GM23338 (cell line): ENCODE results near the gene MGRN1. TPM values are rescaled to one million over a fixed set of nuclear protein-coding genes. Genes with fewer than 3 reads are reported as not detected.

Source experiments
- ATAC-seq: fragments of 200-7000 bp; cut with Tn5 transposase; 3 replicates; pipeline ENCODE4 v1.9.1; 2020
- DNase-seq: peaks from one replicate; pipeline ENCODE4 v3.0.0-alpha.2; 2015; ENCODE audit warnings: low spot score
- H2AFZ ChIP-seq: fragments of 200-600 bp; sonication (generic); 2 replicates; pipeline ENCODE4 v1.8.0; 2016; ENCODE audit warnings: antibody characterized with exemption, mild to moderate bottlenecking, moderate library complexity
- H3F3A ChIP-seq: fragments of 200-600 bp; sonication (generic); replicated peaks from 2 replicates; pipeline ENCODE4 v1.8.0; 2017; ENCODE audit warnings: antibody characterized with exemption, mixed run types, low read depth
- H3K27ac ChIP-seq: fragments of 200-600 bp; sonication (generic); 2 replicates; pipeline ENCODE4 v1.6.1; 2016; ENCODE audit warnings: low read depth
- H3K27me3 ChIP-seq: fragments of 200-600 bp; sonication (generic); 2 replicates; pipeline ENCODE4 v1.8.0; 2016; ENCODE audit warnings: mild to moderate bottlenecking, mixed run types, moderate library complexity; ENCODE audit not compliant: insufficient read depth
- H3K36me3 ChIP-seq: fragments of 200-600 bp; sonication (generic); 2 replicates; pipeline ENCODE4 v1.8.0; 2016; ENCODE audit warnings: mild to moderate bottlenecking; ENCODE audit not compliant: insufficient read depth
- H3K4me1 ChIP-seq: fragments of 200-600 bp; sonication (generic); 2 replicates; pipeline ENCODE4 v1.8.0; 2016; ENCODE audit warnings: mild to moderate bottlenecking, moderate library complexity; ENCODE audit not compliant: insufficient read depth
- H3K4me2 ChIP-seq: fragments of 200-600 bp; sonication (generic); 2 replicates; pipeline ENCODE4 v1.7.1; 2017; ENCODE audit warnings: mixed run types
- H3K4me3 ChIP-seq: fragments of 200-600 bp; sonication (generic); 2 replicates; pipeline ENCODE4 v1.6.1; 2016; ENCODE audit warnings: mixed run types
- H3K79me2 ChIP-seq: fragments of 200-600 bp; sonication (generic); replicated peaks from 2 replicates; pipeline ENCODE4 v1.8.0; 2017; ENCODE audit warnings: mild to moderate bottlenecking; ENCODE audit not compliant: insufficient read depth
- H3K9me2 ChIP-seq: fragments of 200-600 bp; sonication (generic); 2 replicates; pipeline ENCODE4 v1.8.0; 2017; ENCODE audit not compliant: insufficient read depth
- H4K20me1 ChIP-seq: fragments of 200-600 bp; sonication (generic); replicated peaks from 2 replicates; pipeline ENCODE4 v1.8.0; 2017; ENCODE audit warnings: mild to moderate bottlenecking; ENCODE audit not compliant: insufficient read depth
- H3K27ac Mint-ChIP-seq: 2 replicates; pipeline ENCODE4 v1.8.0; 2020; ENCODE audit warnings: inconsistent platforms, mild to moderate bottlenecking, moderate library complexity, mixed read lengths
- H3K27me3 Mint-ChIP-seq: 3 replicates; pipeline ENCODE4 v1.8.0; 2022; ENCODE audit warnings: low read depth, mild to moderate bottlenecking, moderate library complexity, mixed read lengths, inconsistent platforms; ENCODE audit not compliant: insufficient read depth, poor library complexity
- H3K36me3 Mint-ChIP-seq: 3 replicates; pipeline ENCODE4 v1.8.0; 2021; ENCODE audit warnings: low read depth, mild to moderate bottlenecking, inconsistent platforms, moderate library complexity, mixed read lengths
- H3K4me1 Mint-ChIP-seq: 3 replicates; pipeline ENCODE4 v1.8.0; 2020; ENCODE audit warnings: mild to moderate bottlenecking, inconsistent platforms, mixed read lengths
- H3K4me3 Mint-ChIP-seq: 3 replicates; pipeline ENCODE4 v1.8.0; 2021; ENCODE audit warnings: moderate library complexity, mild to moderate bottlenecking, inconsistent platforms, mixed read lengths
- H3K9me3 Mint-ChIP-seq: 3 replicates; pipeline ENCODE4 v1.8.0; 2020; ENCODE audit warnings: moderate library complexity, mild to moderate bottlenecking, inconsistent platforms, mixed read lengths
- EZH2phosphoT487 ChIP-seq: fragments of 200-600 bp; sonication (generic); IDR thresholded peaks from one replicate; pipeline ENCODE4 v1.8.1; 2018; ENCODE audit warnings: antibody characterized with exemption; ENCODE audit not compliant: unreplicated experiment
- JUNB ChIP-seq: IDR thresholded peaks from one replicate; pipeline ENCODE4 v1.6.1; 2016; ENCODE audit warnings: antibody characterized with exemption; ENCODE audit not compliant: unreplicated experiment
- NANOG ChIP-seq: IDR thresholded peaks from 2 replicates; pipeline ENCODE4 v1.6.1; 2016; ENCODE audit warnings: antibody characterized with exemption, borderline replicate concordance
- POLR2AphosphoS5 ChIP-seq: IDR thresholded peaks from 2 replicates; pipeline ENCODE4 v1.6.1; 2016; ENCODE audit warnings: antibody characterized with exemption, low read depth
- STAT1 ChIP-seq: IDR thresholded peaks from one replicate; pipeline ENCODE4 v1.6.1; 2016; ENCODE audit warnings: antibody characterized with exemption; ENCODE audit not compliant: unreplicated experiment
- ZNF114 ChIP-seq: fragments of 250-450 bp; sonication (Bioruptor Pico); IDR thresholded peaks from 2 replicates; pipeline ENCODE4 v1.5.0; 2020; ENCODE audit warnings: mild to moderate bottlenecking, moderate library complexity
- ZNF462 ChIP-seq: fragments of 250-450 bp; sonication (Bioruptor Pico); IDR thresholded peaks from 2 replicates; pipeline ENCODE4 v1.5.0; 2020; ENCODE audit warnings: mild to moderate bottlenecking, moderate library complexity
- polyA plus RNA-seq: library from polyadenylated mRNA; unstranded; fragments of >200 nt; fragmentation: Nextera tagmentation; extraction: Ambion mirVana; gene quantifications from 2 replicates; pipeline ENCODE4 v1.2.1, GENCODE V29; 2016
- total RNA-seq: library from RNA; depleted of rRNA; stranded (reverse); fragments of >200 nt; shearing (Covaris generic); gene quantifications from 2 replicates; pipeline ENCODE4 v1.2.3, GENCODE V29; 2014

The MGRN1 gene
- total and polyA plus RNA-seq, 2 experiments from 2014 or later, result 13.1 to 71.8 TPM

- Histone ChIP-seq H2AFZ (no peak overlapping the region), H3K4me2 (no peak overlapping the region), H3K4me3 (no peak overlapping the region), H4K20me1 (no peaks in the 10 kb centered on the region), H3K27me3 (no peaks in the 10 kb centered on the region), H3K79me2 (no peaks in the 10 kb centered on the region), H3K27ac (no peak overlapping the region), H3F3A (no peaks in the 10 kb centered on the region), H3K9me2 (no peaks in the 10 kb centered on the region), H3K36me3 (no peaks in the 10 kb centered on the region), H3K4me1 (no peaks in the 10 kb centered on the region; the same call in 1 of the 2 replicates)
- ATAC-seq (no peak), DNase-seq (no peak)
- Mint-ChIP-seq H3K4me1 (no peaks in the 10 kb centered on the region; the same call in 2 of the 3 replicates), H3K27ac (no peak overlapping the region), H3K36me3 (no peaks in the 10 kb centered on the region; the same call in 2 of the 3 replicates), H3K9me3 (no peaks in the 10 kb centered on the region), H3K4me3 (no peak overlapping the region), H3K27me3 (peaks cover 6% of the 10 kb centered on the region)
- TF ChIP-seq STAT1, result no peak
Observed at GRCh38 chr16:4578961-4579530, 45.6 kb upstream of the MGRN1 start.

- Histone ChIP-seq H3F3A (no peaks in the 10 kb centered on the region), H3K4me3 (no peak overlapping the region), H3K27me3 (no peaks in the 10 kb centered on the region), H2AFZ (no peak overlapping the region), H3K4me2 (no peak overlapping the region), H3K9me2 (no peaks in the 10 kb centered on the region), H3K36me3 (no peaks in the 10 kb centered on the region), H3K27ac (no peak overlapping the region), H4K20me1 (no peaks in the 10 kb centered on the region), H3K4me1 (no peaks in the 10 kb centered on the region), H3K79me2 (no peaks in the 10 kb centered on the region)
- no peak overlapping the region for H3K4me3 Mint-ChIP-seq
- no peak overlapping the region for H3K27ac Mint-ChIP-seq
- H3K27me3 Mint-ChIP-seq, result peaks cover 6% of the 10 kb centered on the region
- no peaks in the 10 kb centered on the region; the same call in 2 of the 3 replicates for H3K36me3 Mint-ChIP-seq
- no peaks in the 10 kb centered on the region for H3K9me3 Mint-ChIP-seq
- TF ChIP-seq NANOG (no peak), JUNB (no peak), ZNF462 (CRISPR knock-in tag) (no peak), ZNF114 (no peak), STAT1 (no peak), EZH2phosphoT487 (no peak), POLR2AphosphoS5 (no peak)
- ATAC-seq (no peak), DNase-seq (no peak)
- H3K4me1 Mint-ChIP-seq, result no peaks in the 10 kb centered on the region; the same call in 2 of the 3 replicates
Observed at GRCh38 chr16:4580250-4580649, 44.4 kb upstream of the MGRN1 start.
